ENCODE results near the gene NUS1.
"Not testable (repeated sequence)": the region's sequence is repeated elsewhere in the genome, so short reads cannot be mapped to it uniquely, and the experiment has no call there.

The NUS1 gene

GRCh38 chr6:117718895-117719294 is 43.6 kb downstream of the NUS1 start:
- DNase-seq (ENCODE audit: low spot score), result peak; percentile 13

GRCh38 chr6:117721520-117721919 is 46.3 kb downstream of the NUS1 start:
- not testable (repeated sequence) for DNase-seq (ENCODE audit: low spot score)

GRCh38 chr6:117728626-117729025 is 53.4 kb downstream of the NUS1 start:
- no peak for DNase-seq (ENCODE audit: low spot score)

- DNase-seq (ENCODE audit: low spot score), result no peak
Observed at GRCh38 chr6:117729613-117730012, 54.3 kb downstream of the NUS1 start.

GRCh38 chr6:117733341-117733740 is 58.1 kb downstream of the NUS1 start:
- DNase-seq (ENCODE audit: low spot score), result peak; percentile 14

- no peak for DNase-seq (ENCODE audit: low spot score)
Observed at GRCh38 chr6:117739869-117740268, 64.6 kb downstream of the NUS1 start.

- DNase-seq (ENCODE audit: low spot score), result no peak
Observed at GRCh38 chr6:117740605-117741004, 65.3 kb downstream of the NUS1 start.

GRCh38 chr6:117750675-117751074 is 75.4 kb downstream of the NUS1 start:
- DNase-seq (ENCODE audit: low spot score), result not testable (repeated sequence)
